Stimulated activated CD8-positive, alpha-beta memory T cell treated with anti-CD3 and anti-CD28 coated beads, Interleukin-4, amount 100 ng/mL, for 48 hours (primary cell): ENCODE data around the gene GNAQ.

Experiments
- DNase-seq: peaks from one replicate; pipeline ENCODE4 v3.0.0-alpha.2; 2020

Gene GNAQ

GRCh38 chr9:78031444-78031892 lies at the start of gene GNAQ:
Gene GNAQ, minus strand, starts transcription at chr9:78031811. Its CDS starts 576 bp downstream, at chr9:78031235.
- DNase-seq = peak; percentile 46

- no peak for DNase-seq
These were observed 43.0 kb upstream of the GNAQ start for GRCh38 chr9:78074385-78075291.

- no peak for DNase-seq
These were observed 42.1 kb upstream of the GNAQ start for GRCh38 chr9:78073722-78074121.

GRCh38 chr9:78072586-78073199 lies 41.1 kb upstream of the GNAQ start:
- no peak for DNase-seq

- DNase-seq = no peak
These were observed 38.9 kb upstream of the GNAQ start for GRCh38 chr9:78070521-78070920.

- DNase-seq = no peak
These were observed 32.5 kb upstream of the GNAQ start for GRCh38 chr9:78064075-78064474.

- DNase-seq = no peak
These were observed 31.1 kb upstream of the GNAQ start for GRCh38 chr9:78062710-78063109.

- DNase-seq = peak; percentile 48
These were observed 22.6 kb upstream of the GNAQ start for GRCh38 chr9:78054218-78054617.

GRCh38 chr9:78053627-78054026 lies 22.0 kb upstream of the GNAQ start:
- no peak for DNase-seq

GRCh38 chr9:78050421-78050820 lies 18.8 kb upstream of the GNAQ start:
- DNase-seq = no peak

- no peak for DNase-seq
These were observed 17.9 kb upstream of the GNAQ start for GRCh38 chr9:78049484-78049883.

- no peak for DNase-seq
These were observed 15.5 kb upstream of the GNAQ start for GRCh38 chr9:78047106-78047505.

GRCh38 chr9:78046112-78046511 lies 14.5 kb upstream of the GNAQ start:
- no peak for DNase-seq

GRCh38 chr9:78044886-78045285 lies 13.3 kb upstream of the GNAQ start:
- no peak for DNase-seq

GRCh38 chr9:78044189-78044588 lies 12.6 kb upstream of the GNAQ start:
- DNase-seq = no peak

GRCh38 chr9:78041971-78042370 lies 10.4 kb upstream of the GNAQ start:
- no peak for DNase-seq

GRCh38 chr9:78040726-78041125 lies 9.1 kb upstream of the GNAQ start:
- no peak for DNase-seq

GRCh38 chr9:78038620-78039300 lies 7.1 kb upstream of the GNAQ start:
- DNase-seq = no peak

GRCh38 chr9:78035383-78035993 lies 3.9 kb upstream of the GNAQ start:
- DNase-seq = peak; percentile 53

- no peak for DNase-seq
These were observed 2.3 kb upstream of the GNAQ start for GRCh38 chr9:78033870-78034269.

GRCh38 chr9:78032730-78033457 lies 1.3 kb upstream of the GNAQ start:
- no peak for DNase-seq
